Smooth muscle cell (in vitro differentiated cells): ENCODE data around the gene ZNF655. TPM values are rescaled to one million over a fixed set of nuclear protein-coding genes. Genes with fewer than 3 reads are reported as not detected.

Experiments
- DNase-seq: peaks from one replicate; lab custom pipeline; 2025; ENCODE audit not compliant: unreplicated experiment; lab: John Stamatoyannopoulos, UW
- H2AFZ ChIP-seq: fragments of 200-600 bp; sonication (generic); 2 replicates; pipeline ENCODE4 v1.6.0; 2016; ENCODE audit warnings: antibody characterized with exemption, low read depth, mild to moderate bottlenecking
- H3F3A ChIP-seq: fragments of 200-600 bp; sonication (generic); 2 replicates; pipeline ENCODE4 v1.6.0; 2017; ENCODE audit warnings: antibody characterized with exemption, low read depth
- H3K27ac ChIP-seq: fragments of 200-600 bp; sonication (generic); 2 replicates; pipeline ENCODE4 v1.5.1; 2016; ENCODE audit warnings: low read depth, mild to moderate bottlenecking
- H3K27me3 ChIP-seq: fragments of 200-600 bp; sonication (generic); 2 replicates; pipeline ENCODE4 v1.6.1; 2016; ENCODE audit warnings: low read depth, mild to moderate bottlenecking
- H3K36me3 ChIP-seq: fragments of 200-600 bp; sonication (generic); 2 replicates; pipeline ENCODE4 v1.5.1; 2016; ENCODE audit warnings: low read depth
- H3K4me1 ChIP-seq: fragments of 200-600 bp; sonication (generic); 2 replicates; pipeline ENCODE4 v1.5.1; 2016; ENCODE audit warnings: low read depth
- H3K4me2 ChIP-seq: fragments of 200-600 bp; sonication (generic); 2 replicates; pipeline ENCODE4 v1.6.0; 2016; ENCODE audit warnings: mild to moderate bottlenecking
- H3K4me3 ChIP-seq: fragments of 200-600 bp; sonication (generic); 2 replicates; pipeline ENCODE4 v1.5.1; 2016; ENCODE audit warnings: mild to moderate bottlenecking
- H3K79me2 ChIP-seq: fragments of 200-600 bp; sonication (generic); 2 replicates; pipeline ENCODE4 v1.6.0; 2016; ENCODE audit warnings: low read depth, mild to moderate bottlenecking
- H3K9ac ChIP-seq: fragments of 200-600 bp; sonication (generic); 2 replicates; pipeline ENCODE4 v1.6.0; 2016; ENCODE audit warnings: low read depth
- H3K9me3 ChIP-seq: fragments of 200-600 bp; sonication (generic); replicated peaks from 2 replicates; pipeline ENCODE4 v1.5.1; 2016; ENCODE audit warnings: low read depth
- H4K20me1 ChIP-seq: fragments of 200-600 bp; sonication (generic); 2 replicates; pipeline ENCODE4 v1.6.0; 2016; ENCODE audit warnings: low read depth
- WGBS: methylation state at CpG from one replicate; pipeline ENCODE4 v1.1.7; 2016; ENCODE audit warnings: low lambda C conversion rate; 5-methylcytosine and 5-hydroxymethylcytosine counted together
- polyA plus RNA-seq: library from polyadenylated mRNA; unstranded; fragments of >200 nt; fragmentation: Nextera tagmentation; extraction: Ambion mirVana; gene quantifications from 2 replicates; pipeline ENCODE4 v1.2.1, GENCODE V29; 2016
- total RNA-seq: library from RNA; depleted of rRNA; stranded (reverse); fragments of >200 nt; gene quantifications from 2 replicates; pipeline ENCODE4 v1.2.3, GENCODE V29; 2014
- TF ChIP-seq, protein P1 (sequence below): fragments of 200-600 bp; sonication (generic); IDR thresholded peaks from 2 replicates; pipeline ENCODE4 v1.5.1; 2017; ENCODE audit warnings: borderline replicate concordance, mild to moderate bottlenecking, antibody characterized with exemption; ENCODE audit not compliant: insufficient read depth, poor library complexity, severe bottlenecking

ZNF655 gene
- total and polyA plus RNA-seq, 2 experiments from 2014 or later, result 21.6 to 67.2 TPM

DNA sequence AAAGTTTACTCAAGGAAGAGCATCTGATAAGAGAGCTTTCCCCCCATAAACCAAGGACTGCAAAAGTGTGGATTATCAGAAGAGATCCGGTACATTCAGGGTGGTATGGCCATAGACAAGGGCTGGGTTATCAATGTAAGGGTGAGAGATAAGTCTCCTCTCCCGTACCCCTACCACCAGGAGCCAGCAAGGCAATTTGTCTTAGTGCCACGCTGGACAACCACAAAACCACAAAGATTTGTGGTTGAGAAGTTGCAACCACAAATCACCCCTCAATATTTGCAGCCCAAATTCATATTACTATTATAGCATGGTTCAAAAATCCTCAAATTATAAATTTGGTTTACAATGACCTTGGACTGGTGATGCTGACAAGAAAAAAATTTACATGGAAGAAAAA is 56.1 kb downstream of the ZNF655 start:
- no peaks in the 10 kb centered on the region for H3K9me3 ChIP-seq
- no peak overlapping the region for H3K9ac ChIP-seq
- no peak for DNase-seq
- no peak overlapping the region for H3K4me3 ChIP-seq
- H4K20me1 ChIP-seq, result no peaks in the 10 kb centered on the region
- H3K27me3 ChIP-seq, result no peaks in the 10 kb centered on the region
- no peaks in the 10 kb centered on the region for H3K36me3 ChIP-seq
- H3K4me1 ChIP-seq, result peaks cover 9% of the 10 kb centered on the region
- no peak overlapping the region for H3K4me2 ChIP-seq
- no peak overlapping the region for H3K27ac ChIP-seq
- 69% methylated on average over 3 of the region's 3 CpGs for WGBS
- H3F3A ChIP-seq, result no peaks in the 10 kb centered on the region
- H3K79me2 ChIP-seq, result peaks cover 13% of the 10 kb centered on the region
- no peak overlapping the region for H2AFZ ChIP-seq
- TF ChIP-seq, protein P1, sequence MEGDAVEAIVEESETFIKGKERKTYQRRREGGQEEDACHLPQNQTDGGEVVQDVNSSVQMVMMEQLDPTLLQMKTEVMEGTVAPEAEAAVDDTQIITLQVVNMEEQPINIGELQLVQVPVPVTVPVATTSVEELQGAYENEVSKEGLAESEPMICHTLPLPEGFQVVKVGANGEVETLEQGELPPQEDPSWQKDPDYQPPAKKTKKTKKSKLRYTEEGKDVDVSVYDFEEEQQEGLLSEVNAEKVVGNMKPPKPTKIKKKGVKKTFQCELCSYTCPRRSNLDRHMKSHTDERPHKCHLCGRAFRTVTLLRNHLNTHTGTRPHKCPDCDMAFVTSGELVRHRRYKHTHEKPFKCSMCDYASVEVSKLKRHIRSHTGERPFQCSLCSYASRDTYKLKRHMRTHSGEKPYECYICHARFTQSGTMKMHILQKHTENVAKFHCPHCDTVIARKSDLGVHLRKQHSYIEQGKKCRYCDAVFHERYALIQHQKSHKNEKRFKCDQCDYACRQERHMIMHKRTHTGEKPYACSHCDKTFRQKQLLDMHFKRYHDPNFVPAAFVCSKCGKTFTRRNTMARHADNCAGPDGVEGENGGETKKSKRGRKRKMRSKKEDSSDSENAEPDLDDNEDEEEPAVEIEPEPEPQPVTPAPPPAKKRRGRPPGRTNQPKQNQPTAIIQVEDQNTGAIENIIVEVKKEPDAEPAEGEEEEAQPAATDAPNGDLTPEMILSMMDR, result no peak

DNA sequence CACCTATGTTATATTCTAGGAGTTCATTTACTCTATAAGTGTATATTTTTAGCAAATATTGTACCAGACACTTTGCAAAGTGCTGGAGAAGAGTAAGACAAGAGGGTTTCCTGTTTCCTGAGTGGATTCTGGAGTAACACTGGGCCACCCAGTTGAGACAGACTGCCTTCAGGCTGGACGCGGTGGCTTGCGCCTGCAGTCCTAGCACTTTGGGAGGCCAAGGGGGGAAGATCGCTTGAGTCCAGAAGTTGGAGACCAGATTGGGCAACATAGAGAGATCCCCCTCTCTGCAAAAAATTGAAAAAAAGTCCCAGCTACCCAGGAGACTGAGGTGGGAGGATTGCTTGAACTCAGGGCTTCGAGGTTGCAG is 57.5 kb downstream of the ZNF655 start:
- H3K9ac ChIP-seq, result peak overlapping the region; percentile 79
- H3K4me2 ChIP-seq, result peak overlapping the region; percentile 90
- TF ChIP-seq, protein P1, result no peak
- H3K4me1 ChIP-seq, result peaks cover 9% of the 10 kb centered on the region
- H2AFZ ChIP-seq, result peak overlapping the region; percentile 95
- no peak overlapping the region for H3K27ac ChIP-seq
- no peaks in the 10 kb centered on the region for H3K36me3 ChIP-seq
- H3K9me3 ChIP-seq, result no peaks in the 10 kb centered on the region
- H3K79me2 ChIP-seq, result peaks cover 16% of the 10 kb centered on the region
- H3K27me3 ChIP-seq, result no peaks in the 10 kb centered on the region
- H4K20me1 ChIP-seq, result no peaks in the 10 kb centered on the region
- no peaks in the 10 kb centered on the region for H3F3A ChIP-seq
- peak overlapping the region; percentile 76 for H3K4me3 ChIP-seq
- WGBS, result 94% methylated on average over 5 of the region's 5 CpGs
- no peak for DNase-seq

DNA sequence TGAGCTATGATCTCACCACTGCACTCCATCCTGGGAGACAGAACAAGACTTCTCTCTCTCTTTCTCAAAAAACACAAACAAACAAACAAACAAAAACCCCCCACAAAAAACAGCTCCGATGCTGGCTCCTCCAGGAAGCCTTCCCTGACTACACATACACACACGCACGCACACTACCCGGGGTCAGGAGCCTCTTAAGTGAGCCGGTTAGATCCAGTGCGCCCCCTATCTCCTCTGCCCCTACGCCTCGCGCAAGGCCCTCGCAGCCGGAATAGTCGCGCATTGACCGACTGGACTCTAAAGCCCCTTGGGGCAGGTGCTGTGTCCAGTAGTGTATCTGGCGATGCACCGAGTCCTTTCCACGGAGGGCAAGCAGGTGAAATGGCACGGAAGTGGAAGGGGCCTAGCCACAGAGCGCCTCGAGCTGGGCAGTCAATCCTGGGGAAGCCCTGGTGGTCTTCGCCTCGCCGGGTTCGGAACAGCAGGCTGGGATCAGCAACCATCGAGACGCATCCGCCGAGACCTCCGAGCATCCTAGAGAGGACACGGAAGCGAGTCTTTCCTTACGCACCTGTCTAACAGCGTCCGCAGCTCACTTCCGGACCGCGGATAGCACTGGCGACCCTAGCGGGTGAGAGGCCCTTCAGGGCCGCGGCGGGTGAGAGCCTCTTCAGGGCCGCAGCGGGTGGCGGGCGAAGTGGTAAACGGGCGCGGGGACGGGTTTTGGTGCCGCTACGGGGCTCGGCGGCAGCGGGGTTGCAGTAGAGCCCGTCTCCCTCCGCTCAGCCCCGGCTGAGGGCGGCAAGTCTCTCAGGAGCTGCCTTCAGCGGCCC is 58.1 kb downstream of the ZNF655 start, which contains the start of gene ZSCAN25:
ZSCAN25 (plus strand) TSS at position 588 of the 833 bp plus-strand sequence. CDS start 2,661 bp downstream, outside the sequence.
- peaks cover 9% of the 10 kb centered on the region for H3K4me1 ChIP-seq
- no peaks in the 10 kb centered on the region for H4K20me1 ChIP-seq
- H3F3A ChIP-seq, result no peaks in the 10 kb centered on the region
- H3K9me3 ChIP-seq, result no peaks in the 10 kb centered on the region
- peak within 1 kb of the TSS; percentile 76 for H3K4me3 ChIP-seq
- TF ChIP-seq, protein P1, result peak; percentile 37
- peak within 1 kb of the TSS; percentile 90 for H3K4me2 ChIP-seq
- no peaks in the 10 kb centered on the region for H3K27me3 ChIP-seq
- H3K27ac ChIP-seq, result peak within 1 kb of the TSS; percentile 83
- peak within 1 kb of the TSS; percentile 79 for H3K9ac ChIP-seq
- peaks cover 16% of the 10 kb centered on the region for H3K79me2 ChIP-seq
- H2AFZ ChIP-seq, result peak within 1 kb of the TSS; percentile 95
- peak; percentile 45 for DNase-seq
- under 1% methylated on average over 59 of the region's 60 CpGs for WGBS
- H3K36me3 ChIP-seq, result no peaks in the 10 kb centered on the region
